NCI-H226 (cell line): Measurements from ENCODE around the gene C10orf143.

ENCODE experiments used
- DNase-seq: peaks from one replicate; pipeline ENCODE4 v3.0.0-alpha.2; 2015

Gene C10orf143

GRCh38 chr10:130050721-130051120, 59.9 kb downstream of the C10orf143 start:
- no peak for DNase-seq

GRCh38 chr10:130049987-130050386, 60.6 kb downstream of the C10orf143 start:
- DNase-seq, result no peak

GRCh38 chr10:130049244-130049643, 61.4 kb downstream of the C10orf143 start:
- no peak for DNase-seq

GRCh38 chr10:130048081-130048480, 62.5 kb downstream of the C10orf143 start:
- no peak for DNase-seq

- no peak for DNase-seq
These were observed 63.3 kb downstream of the C10orf143 start for GRCh38 chr10:130047336-130047735.

- DNase-seq, result no peak
These were observed 64.0 kb downstream of the C10orf143 start for GRCh38 chr10:130046591-130046990.

- DNase-seq, result no peak
These were observed 64.8 kb downstream of the C10orf143 start for GRCh38 chr10:130045801-130046321.

GRCh38 chr10:130045091-130045652, 65.5 kb downstream of the C10orf143 start:
- no peak for DNase-seq

- DNase-seq, result no peak
These were observed 66.3 kb downstream of the C10orf143 start for GRCh38 chr10:130044067-130045061.

- DNase-seq, result no peak
These were observed 67.1 kb downstream of the C10orf143 start for GRCh38 chr10:130043491-130043890.

- DNase-seq, result no peak
These were observed 68.2 kb downstream of the C10orf143 start for GRCh38 chr10:130042381-130042780.

GRCh38 chr10:130041451-130042371, 68.9 kb downstream of the C10orf143 start:
- no peak for DNase-seq

- no peak for DNase-seq
These were observed 69.8 kb downstream of the C10orf143 start for GRCh38 chr10:130040817-130041330.

- no peak for DNase-seq
These were observed 70.3 kb downstream of the C10orf143 start for GRCh38 chr10:130040351-130040750.

GRCh38 chr10:130039141-130039540, 71.5 kb downstream of the C10orf143 start:
- no peak for DNase-seq

GRCh38 chr10:130038611-130039109, 72.0 kb downstream of the C10orf143 start:
- DNase-seq, result no peak

- no peak for DNase-seq
These were observed 72.5 kb downstream of the C10orf143 start for GRCh38 chr10:130038019-130038555.

GRCh38 chr10:130037169-130037661, 73.4 kb downstream of the C10orf143 start:
- DNase-seq, result no peak

- DNase-seq, result no peak
These were observed 74.1 kb downstream of the C10orf143 start for GRCh38 chr10:130036296-130037065.

- DNase-seq, result no peak
These were observed 81.4 kb downstream of the C10orf143 start for GRCh38 chr10:130029209-130029608.

- DNase-seq, result no peak
These were observed 82.2 kb downstream of the C10orf143 start for GRCh38 chr10:130028465-130028819.
